MM.1S (cell line): ENCODE data around the gene USP38.

Experiments
- DNase-seq: peaks from one replicate; pipeline ENCODE4 v3.0.0-alpha.2; 2015
- H2AFZ ChIP-seq: fragments of 300-600 bp; sonication (generic); 2 replicates; pipeline ENCODE4 v1.6.0; 2016; ENCODE audit warnings: antibody characterized with exemption, low read length
- H3F3A ChIP-seq: fragments of 300-600 bp; sonication (generic); 2 replicates; pipeline ENCODE4 v1.6.1; 2016; ENCODE audit warnings: mild to moderate bottlenecking, antibody characterized with exemption, low read length, moderate library complexity, mixed read lengths; ENCODE audit not compliant: insufficient read depth
- H3K27ac ChIP-seq: fragments of 300-600 bp; sonication (generic); 2 replicates; pipeline ENCODE4 v1.5.1; 2016; ENCODE audit warnings: mild to moderate bottlenecking, low read length
- H3K27me3 ChIP-seq: fragments of 300-600 bp; sonication (generic); replicated peaks from 2 replicates; pipeline ENCODE4 v1.6.0; 2016; ENCODE audit warnings: low read length; ENCODE audit not compliant: insufficient read depth
- H3K36me3 ChIP-seq: fragments of 300-600 bp; sonication (generic); replicated peaks from 2 replicates; pipeline ENCODE4 v1.6.1; 2016; ENCODE audit warnings: mild to moderate bottlenecking, low read length, mixed read lengths; ENCODE audit not compliant: insufficient read depth
- H3K4me1 ChIP-seq: fragments of 300-600 bp; sonication (generic); 2 replicates; pipeline ENCODE4 v1.6.1; 2016; ENCODE audit warnings: low read length, mixed read lengths
- H3K4me2 ChIP-seq: fragments of 300-600 bp; sonication (generic); 2 replicates; pipeline ENCODE4 v1.6.0; 2016; ENCODE audit warnings: low read depth, low read length
- H3K4me3 ChIP-seq: fragments of 300-600 bp; sonication (generic); 2 replicates; pipeline ENCODE4 v1.5.1; 2016; ENCODE audit warnings: low read length, mixed read lengths
- H3K79me2 ChIP-seq: fragments of 300-600 bp; sonication (generic); 2 replicates; pipeline ENCODE4 v1.6.1; 2016; ENCODE audit warnings: mixed run types, low read length, mixed read lengths
- H3K9ac ChIP-seq: fragments of 300-600 bp; sonication (generic); 2 replicates; pipeline ENCODE4 v1.6.1; 2016; ENCODE audit warnings: low read length, mixed read lengths
- H3K9me2 ChIP-seq: fragments of 300-600 bp; sonication (generic); replicated peaks from 2 replicates; pipeline ENCODE4 v1.6.1; 2016; ENCODE audit warnings: mild to moderate bottlenecking, low read length, mixed read lengths; ENCODE audit not compliant: insufficient read depth
- H3K9me3 ChIP-seq: fragments of 300-600 bp; sonication (generic); replicated peaks from 2 replicates; pipeline ENCODE4 v1.6.1; 2016; ENCODE audit warnings: mild to moderate bottlenecking, low read length, mixed read lengths; ENCODE audit not compliant: insufficient read depth
- H4K20me1 ChIP-seq: fragments of 300-600 bp; sonication (generic); 2 replicates; pipeline ENCODE4 v1.6.1; 2016; ENCODE audit warnings: mild to moderate bottlenecking, low read length, moderate library complexity, mixed read lengths; ENCODE audit not compliant: insufficient read depth
- EZH2 ChIP-seq: fragments of 300-600 bp; sonication (generic); optimal IDR thresholded peaks from 2 replicates; pipeline ENCODE3; 2017; ENCODE audit warnings: low read depth, mild to moderate bottlenecking, antibody characterized with exemption, low read length, mixed read lengths
- EZH2phosphoT487 ChIP-seq: fragments of 300-600 bp; sonication (generic); IDR thresholded peaks from 2 replicates; pipeline ENCODE4 v1.6.1; 2018; ENCODE audit warnings: antibody characterized with exemption, low read length
- TF ChIP-seq, protein P1 (sequence below): fragments of 300-600 bp; sonication (generic); IDR thresholded peaks from 2 replicates; pipeline ENCODE4 v1.5.1; 2016; ENCODE audit warnings: antibody characterized with exemption, low read length, mixed read lengths

USP38 gene

DNA sequence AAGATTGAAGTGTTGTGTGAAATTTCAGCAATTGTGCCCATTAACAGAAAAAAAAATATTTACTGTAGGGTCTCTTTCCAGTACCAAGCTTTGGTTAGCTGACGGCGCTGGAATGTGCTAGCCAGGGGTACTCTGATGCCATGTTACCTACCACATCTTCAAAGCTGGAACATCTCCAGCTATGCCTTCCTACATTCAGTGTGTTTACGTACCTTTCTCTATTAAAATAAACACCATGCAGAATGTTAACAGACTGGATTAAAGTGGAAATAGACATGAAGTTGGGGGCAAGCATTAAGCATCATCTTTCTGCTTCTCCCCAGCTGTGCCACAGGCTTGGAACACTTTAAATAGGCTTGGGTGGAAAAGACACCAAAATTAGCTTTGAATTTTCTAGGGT lies 65.9 kb downstream of the USP38 start:
- no peak for DNase-seq
- Histone ChIP-seq H3K9me2 (no peaks in the 10 kb centered on the region), H3K4me3 (no peak overlapping the region), H3K9me3 (no peaks in the 10 kb centered on the region), H3K4me2 (no peak overlapping the region), H3F3A (no peaks in the 10 kb centered on the region), H3K36me3 (no peaks in the 10 kb centered on the region), H3K27me3 (no peaks in the 10 kb centered on the region), H3K79me2 (no peaks in the 10 kb centered on the region), H3K27ac (no peak overlapping the region), H3K9ac (no peak overlapping the region), H3K4me1 (no peaks in the 10 kb centered on the region), H4K20me1 (no peaks in the 10 kb centered on the region), H2AFZ (no peak overlapping the region)
- TF ChIP-seq, protein P1, sequence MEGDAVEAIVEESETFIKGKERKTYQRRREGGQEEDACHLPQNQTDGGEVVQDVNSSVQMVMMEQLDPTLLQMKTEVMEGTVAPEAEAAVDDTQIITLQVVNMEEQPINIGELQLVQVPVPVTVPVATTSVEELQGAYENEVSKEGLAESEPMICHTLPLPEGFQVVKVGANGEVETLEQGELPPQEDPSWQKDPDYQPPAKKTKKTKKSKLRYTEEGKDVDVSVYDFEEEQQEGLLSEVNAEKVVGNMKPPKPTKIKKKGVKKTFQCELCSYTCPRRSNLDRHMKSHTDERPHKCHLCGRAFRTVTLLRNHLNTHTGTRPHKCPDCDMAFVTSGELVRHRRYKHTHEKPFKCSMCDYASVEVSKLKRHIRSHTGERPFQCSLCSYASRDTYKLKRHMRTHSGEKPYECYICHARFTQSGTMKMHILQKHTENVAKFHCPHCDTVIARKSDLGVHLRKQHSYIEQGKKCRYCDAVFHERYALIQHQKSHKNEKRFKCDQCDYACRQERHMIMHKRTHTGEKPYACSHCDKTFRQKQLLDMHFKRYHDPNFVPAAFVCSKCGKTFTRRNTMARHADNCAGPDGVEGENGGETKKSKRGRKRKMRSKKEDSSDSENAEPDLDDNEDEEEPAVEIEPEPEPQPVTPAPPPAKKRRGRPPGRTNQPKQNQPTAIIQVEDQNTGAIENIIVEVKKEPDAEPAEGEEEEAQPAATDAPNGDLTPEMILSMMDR, result no peak
- TF ChIP-seq EZH2 (no peak), EZH2phosphoT487 (no peak)

DNA sequence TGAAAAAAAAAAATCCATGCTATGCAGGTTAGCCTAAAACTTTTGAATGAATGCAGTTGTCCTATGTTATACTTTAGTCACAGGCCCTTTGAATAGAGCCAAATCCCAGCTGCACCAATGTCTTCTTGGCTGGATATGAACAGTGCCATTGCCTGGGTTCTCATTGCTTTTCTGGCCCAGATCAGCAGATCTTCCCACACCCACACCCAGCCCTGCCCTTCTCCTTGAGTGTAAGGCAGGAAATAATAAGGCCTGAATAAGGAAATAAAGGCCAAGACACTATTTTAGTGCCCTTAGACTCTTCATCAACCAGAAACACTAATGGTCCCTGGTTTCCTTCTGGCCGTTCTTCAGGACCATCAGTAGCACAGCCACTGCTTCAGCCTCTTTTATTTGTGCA lies 66.6 kb downstream of the USP38 start:
- TF ChIP-seq EZH2phosphoT487, result no peak
- TF ChIP-seq, protein P1, result no peak
- no peak for TF ChIP-seq EZH2
- no peaks in the 10 kb centered on the region for H3K27me3 ChIP-seq
- H3F3A ChIP-seq, result no peaks in the 10 kb centered on the region
- H3K9ac ChIP-seq, result no peak overlapping the region
- no peak overlapping the region for H3K4me3 ChIP-seq
- H3K36me3 ChIP-seq, result no peaks in the 10 kb centered on the region
- H3K4me2 ChIP-seq, result no peak overlapping the region
- no peaks in the 10 kb centered on the region for H3K9me3 ChIP-seq
- no peaks in the 10 kb centered on the region for H3K9me2 ChIP-seq
- H4K20me1 ChIP-seq, result no peaks in the 10 kb centered on the region
- no peaks in the 10 kb centered on the region for H3K79me2 ChIP-seq
- H3K27ac ChIP-seq, result no peak overlapping the region
- DNase-seq, result no peak
- H2AFZ ChIP-seq, result no peak overlapping the region
- H3K4me1 ChIP-seq, result no peaks in the 10 kb centered on the region

DNA sequence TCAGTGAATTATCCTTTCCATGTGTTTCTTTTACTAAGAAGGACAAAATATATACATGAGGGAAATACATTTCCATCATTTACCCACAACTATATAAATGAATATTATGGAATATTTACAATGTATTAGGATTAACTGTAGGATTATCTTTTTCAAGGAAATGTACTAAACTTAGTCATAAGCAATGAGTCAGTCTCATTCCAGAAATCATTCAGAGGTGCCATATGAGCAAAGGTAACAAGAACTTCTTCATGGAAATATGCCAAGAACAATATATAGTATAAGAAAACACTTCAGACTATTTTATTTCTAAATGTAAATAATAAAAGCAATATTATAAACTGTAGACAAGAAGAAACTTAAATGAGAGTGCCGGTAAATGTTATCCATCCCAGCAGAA lies 67.1 kb downstream of the USP38 start:
- Histone ChIP-seq H3K27me3 (no peaks in the 10 kb centered on the region), H3K9me2 (no peaks in the 10 kb centered on the region), H3K4me3 (no peak overlapping the region), H3F3A (no peaks in the 10 kb centered on the region), H3K36me3 (no peaks in the 10 kb centered on the region), H2AFZ (no peak overlapping the region), H3K4me1 (no peaks in the 10 kb centered on the region), H3K4me2 (no peak overlapping the region), H3K79me2 (no peaks in the 10 kb centered on the region), H3K9ac (no peak overlapping the region), H4K20me1 (no peaks in the 10 kb centered on the region), H3K9me3 (no peaks in the 10 kb centered on the region), H3K27ac (no peak overlapping the region)
- no peak for TF ChIP-seq EZH2phosphoT487
- TF ChIP-seq, protein P1, result no peak
- TF ChIP-seq EZH2, result no peak
- DNase-seq, result no peak
